Stimulated activated CD4-positive, alpha-beta T cell treated with anti-CD3 and anti-CD28 coated beads, Interleukin-1b, Interleukin-23, amount 100 ng/mL, for 4 hours (primary cell): ENCODE measurements around the gene NACC1.
A peak's percentile ranks its signal among the peaks of the same experiment; 100 is the strongest.
"Not testable (repeated sequence)": the region's sequence is repeated elsewhere in the genome, so short reads cannot be mapped to it uniquely, and the experiment has no call there.

Experiments used
- DNase-seq, 2 donors: peaks; one replicate each; pipeline ENCODE4 v3.0.0-alpha.2; 2020; ENCODE audit warnings: low read depth in 2 of 2

Gene NACC1

DNA sequence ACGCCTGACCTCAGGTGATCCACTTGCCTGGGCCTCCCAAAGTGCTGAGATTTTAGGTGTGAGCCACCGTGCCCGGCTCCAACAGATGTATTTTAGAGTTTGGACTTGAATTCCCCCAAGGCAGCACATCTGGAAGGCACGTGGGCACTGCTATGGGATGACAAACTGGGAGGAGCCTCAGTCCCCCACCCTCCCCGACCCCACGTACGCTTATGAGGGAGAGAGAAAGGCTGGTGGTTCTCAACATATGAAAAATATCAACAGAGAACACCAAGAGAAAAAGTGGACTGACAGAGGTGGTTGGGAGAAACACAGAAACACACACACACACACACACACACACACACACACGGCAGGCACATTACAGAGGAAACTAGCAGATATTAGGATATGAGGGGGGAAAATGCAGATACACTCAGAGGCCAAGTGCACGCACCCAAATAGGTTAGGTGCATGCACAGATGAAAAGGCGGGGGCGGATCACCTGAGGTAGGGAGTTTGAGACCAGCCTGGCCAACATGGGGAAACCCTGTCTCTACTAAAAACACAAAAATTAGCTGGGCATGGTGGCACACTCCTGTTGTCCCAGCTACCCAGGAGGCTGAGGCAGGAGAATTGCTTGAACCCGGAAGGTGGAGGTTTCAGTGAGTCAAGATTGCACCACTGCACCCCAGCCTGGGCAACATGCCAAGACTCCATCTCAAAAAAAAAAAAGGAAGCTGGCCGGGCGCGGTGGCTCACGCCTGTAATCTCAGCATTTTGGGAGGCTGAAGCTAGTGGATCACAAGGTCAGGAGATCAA lies 28.9 kb downstream of the NACC1 start:
- no peak for DNase-seq

- DNase-seq = not testable (repeated sequence)
Measured at GRCh38 chr19:13149173-13149627, 31.1 kb downstream of the NACC1 start.

DNA sequence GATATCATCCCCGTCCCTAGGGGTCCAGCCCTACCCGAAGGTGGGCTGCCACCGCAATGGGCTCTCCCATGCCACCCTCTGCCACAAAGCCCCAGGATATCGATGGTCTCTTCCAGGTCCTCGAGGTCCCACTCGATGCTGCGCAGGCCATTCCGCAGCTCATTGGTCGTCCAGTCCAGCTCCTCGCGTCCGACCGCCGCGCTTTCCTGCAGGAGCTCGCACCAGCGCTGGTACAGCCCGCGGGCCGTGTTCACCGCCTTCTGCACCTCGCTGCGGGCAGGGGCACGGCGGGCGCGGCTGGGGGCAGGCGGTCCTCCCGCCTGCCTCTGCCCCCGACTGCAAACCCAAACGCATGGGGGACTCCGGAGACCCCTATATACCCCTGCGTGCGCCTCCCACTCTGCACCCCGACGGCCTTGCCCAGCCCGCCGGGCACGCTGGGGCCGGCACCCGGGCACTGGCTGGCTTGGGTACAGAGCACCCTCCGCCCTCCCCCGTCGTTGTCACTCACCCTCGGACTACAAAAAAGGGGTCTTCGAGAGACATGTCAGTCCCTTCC lies 31.6 kb downstream of the NACC1 start:
- DNase-seq = no peak

DNA sequence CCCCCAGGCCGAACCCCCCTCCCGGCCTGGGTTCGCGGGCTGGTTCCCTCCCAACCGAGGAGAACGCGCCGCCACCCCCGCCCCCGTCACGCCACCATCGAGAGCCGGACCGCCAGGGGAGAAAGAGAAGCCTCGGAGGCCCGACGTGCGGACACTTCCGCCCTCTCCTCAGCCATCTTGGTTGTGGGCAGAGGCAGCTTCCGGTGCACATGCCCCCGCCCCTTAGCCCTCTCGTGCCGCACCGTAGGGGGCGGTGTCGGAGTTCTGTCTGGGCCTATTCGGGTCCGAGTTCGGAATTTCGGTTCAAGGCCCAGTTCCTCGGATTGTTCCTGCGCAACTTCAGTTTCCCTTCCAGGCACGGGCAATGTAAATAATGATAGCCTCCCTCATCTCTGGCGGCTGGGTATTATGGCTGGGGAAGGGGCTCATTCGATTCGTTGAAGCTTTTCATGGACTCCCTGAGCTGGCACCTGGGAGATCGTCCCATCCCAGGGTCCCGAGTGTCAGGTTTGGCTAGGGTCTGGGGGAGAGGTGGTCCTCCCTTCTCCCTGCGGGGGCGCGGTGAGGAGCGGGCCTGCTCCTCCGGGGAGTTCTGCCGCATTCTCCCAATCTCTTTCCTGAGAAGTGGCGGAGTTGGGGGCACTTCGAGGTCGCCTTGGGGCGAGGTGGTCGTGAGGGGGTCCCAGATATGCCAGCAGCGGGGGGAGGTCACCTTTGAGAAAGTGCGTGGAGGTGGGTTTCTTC lies 32.3 kb downstream of the NACC1 start, which contains the start of the genes IER2 and STX10:
Gene IER2, plus strand, starts transcription at position 225 of the 744 bp plus-strand sequence. CDS start 2,776 bp downstream, outside the sequence.
Gene STX10, minus strand, starts transcription at position 189 of the 744 bp plus-strand sequence. CDS start 202 bp downstream, outside the sequence.
- DNase-seq = peak; percentile 85 to 87

- DNase-seq = no peak
Measured at GRCh38 chr19:13150931-13151604, 33.0 kb downstream of the NACC1 start.

GRCh38 chr19:13151605-13152355 lies 33.7 kb downstream of the NACC1 start:
- DNase-seq = peak; percentile 91 to 93

- no peak for DNase-seq
Measured at GRCh38 chr19:13152356-13152973, 34.4 kb downstream of the NACC1 start.

DNA sequence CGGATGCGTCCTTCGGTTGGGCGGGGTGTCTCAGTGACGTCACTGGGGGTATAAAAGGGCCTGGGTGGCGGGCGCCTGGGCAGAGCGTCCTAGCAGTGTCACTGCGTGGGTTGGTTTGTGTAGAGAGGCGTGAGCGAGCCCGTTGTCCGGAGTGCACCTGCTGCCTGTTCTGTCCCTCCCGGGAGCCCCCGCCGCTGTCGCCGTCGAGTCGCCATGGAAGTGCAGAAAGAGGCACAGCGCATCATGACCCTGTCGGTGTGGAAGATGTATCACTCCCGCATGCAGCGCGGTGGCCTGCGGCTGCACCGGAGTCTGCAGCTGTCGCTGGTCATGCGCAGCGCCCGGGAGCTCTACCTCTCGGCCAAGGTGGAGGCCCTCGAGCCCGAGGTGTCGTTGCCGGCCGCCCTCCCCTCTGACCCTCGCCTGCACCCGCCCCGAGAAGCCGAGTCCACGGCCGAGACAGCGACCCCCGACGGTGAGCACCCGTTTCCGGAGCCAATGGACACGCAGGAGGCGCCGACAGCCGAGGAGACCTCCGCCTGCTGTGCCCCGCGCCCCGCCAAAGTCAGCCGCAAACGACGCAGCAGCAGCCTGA lies 35.0 kb downstream of the NACC1 start:
- peak; percentile 91 to 99 for DNase-seq

DNA sequence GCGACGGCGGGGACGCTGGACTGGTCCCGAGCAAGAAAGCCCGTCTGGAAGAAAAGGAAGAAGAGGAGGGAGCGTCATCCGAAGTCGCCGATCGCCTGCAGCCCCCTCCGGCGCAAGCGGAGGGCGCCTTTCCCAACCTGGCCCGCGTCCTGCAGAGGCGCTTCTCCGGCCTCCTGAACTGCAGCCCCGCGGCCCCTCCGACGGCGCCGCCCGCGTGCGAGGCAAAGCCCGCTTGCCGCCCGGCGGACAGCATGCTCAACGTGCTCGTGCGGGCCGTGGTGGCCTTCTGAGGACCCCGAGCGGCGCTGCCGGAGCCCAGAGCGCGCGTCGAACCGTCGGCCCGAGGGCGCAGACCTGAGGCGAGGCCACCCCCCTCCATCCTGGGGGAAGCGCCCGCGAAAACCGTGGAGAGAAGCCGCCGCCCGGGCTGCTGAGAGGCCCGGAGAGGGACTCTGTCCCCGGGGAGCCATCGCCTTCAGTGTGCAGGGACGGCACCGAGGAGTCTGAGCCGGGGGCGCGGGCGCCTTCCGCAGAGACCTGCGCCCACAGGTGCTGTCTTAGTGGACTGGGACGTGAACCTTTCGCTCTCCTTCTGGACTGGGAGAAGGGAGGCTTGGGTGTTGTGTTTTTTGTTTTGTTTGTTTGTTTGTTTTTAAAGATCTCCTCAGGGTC lies 35.6 kb downstream of the NACC1 start:
- DNase-seq = no peak

- DNase-seq = peak; percentile 41 to 59
Measured at GRCh38 chr19:13154241-13154778, 36.2 kb downstream of the NACC1 start.

- DNase-seq = peak; percentile 62 to 69
Measured at GRCh38 chr19:13154911-13155471, 36.9 kb downstream of the NACC1 start.

GRCh38 chr19:13155472-13156359 lies 37.7 kb downstream of the NACC1 start:
- DNase-seq = peak; percentile 47 to 61

DNA sequence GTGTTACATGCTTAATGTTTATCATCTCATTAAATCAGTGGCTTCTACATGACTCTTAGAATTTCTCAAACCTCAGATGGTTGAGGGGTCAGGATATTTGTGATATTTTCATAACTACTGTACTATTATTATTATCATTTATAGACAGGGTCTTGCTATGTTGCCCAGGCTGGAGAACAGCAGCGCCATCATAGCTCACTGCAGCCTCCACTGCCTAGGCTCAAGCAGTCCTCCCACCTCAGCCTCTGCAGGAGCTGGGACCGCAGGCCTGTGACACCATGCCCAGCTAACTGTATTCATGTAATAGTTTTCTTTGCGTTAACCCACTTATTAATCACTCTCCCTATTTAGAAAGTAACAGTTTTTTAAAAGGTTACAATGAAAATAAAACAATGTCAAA lies 41.6 kb downstream of the NACC1 start:
- no peak for DNase-seq

GRCh38 chr19:13160557-13160956 lies 42.5 kb downstream of the NACC1 start:
- no peak for DNase-seq

DNA sequence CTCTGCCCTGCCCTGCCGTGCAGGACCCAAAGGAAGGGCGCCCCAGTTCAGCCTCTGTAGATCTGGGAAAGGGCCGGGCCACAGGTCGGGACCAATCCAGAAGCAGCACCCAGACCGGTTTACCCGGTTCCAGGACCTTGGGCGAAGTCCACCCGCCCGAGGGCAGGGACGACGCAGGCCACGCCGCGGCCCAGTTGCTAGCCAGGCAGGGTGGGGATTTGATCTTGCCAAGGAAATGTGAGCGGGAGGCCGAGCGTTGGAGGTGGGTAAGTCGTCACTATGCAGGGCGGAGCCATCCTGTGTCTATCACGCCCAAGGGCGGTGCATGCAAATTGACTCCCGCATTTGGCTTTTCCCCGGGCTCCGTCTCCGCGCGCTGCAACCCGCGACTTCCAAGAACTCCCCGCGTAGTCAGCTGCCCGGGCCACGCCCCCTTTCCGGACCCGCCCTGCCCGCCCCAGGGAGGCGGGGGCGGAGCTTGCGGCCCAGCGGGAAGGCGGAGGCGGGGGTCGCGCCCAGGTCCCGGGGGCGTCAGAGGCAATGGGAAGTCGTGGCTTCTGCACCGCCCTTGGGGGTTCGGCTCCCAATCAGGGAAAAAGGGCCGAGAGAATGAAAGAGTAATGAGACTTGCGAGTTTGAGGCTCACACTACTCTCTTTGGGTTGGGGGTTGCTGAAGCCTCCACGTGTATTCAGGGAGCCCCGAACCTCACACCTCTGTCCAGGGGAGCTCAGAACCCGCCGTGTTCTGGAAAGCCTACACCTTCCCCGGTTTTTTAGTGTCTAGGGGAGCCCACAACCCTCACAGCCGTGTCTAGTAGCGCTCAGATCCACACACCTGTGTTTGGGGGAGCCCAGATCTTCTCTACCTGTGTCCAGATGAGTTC lies 44.9 kb downstream of the NACC1 start:
- DNase-seq = peak; percentile 78 to 84

GRCh38 chr19:13163609-13164342 lies 45.7 kb downstream of the NACC1 start:
- no peak for DNase-seq
